AG09309 (cell line): ENCODE data around the gene MGME1.

Experiments used
- DNase-seq: peaks from one replicate; pipeline ENCODE4 v3.0.0-alpha.2; 2010; ENCODE audit warnings: low read depth
- H3K4me3 ChIP-seq: 2 replicates; pipeline ENCODE4 v1.5.1; 2011; ENCODE audit warnings: mild to moderate bottlenecking, low read depth, low read length, moderate library complexity; ENCODE audit not compliant: control insufficient read depth
- TF ChIP-seq, protein P1 (sequence below): IDR thresholded peaks from 2 replicates; pipeline ENCODE4 v1.5.1; 2011; ENCODE audit warnings: mild to moderate bottlenecking, low read depth, low read length, inconsistent platforms; ENCODE audit not compliant: insufficient read depth, control insufficient read depth; ENCODE audit errors: missing control alignments

The MGME1 gene

DNA sequence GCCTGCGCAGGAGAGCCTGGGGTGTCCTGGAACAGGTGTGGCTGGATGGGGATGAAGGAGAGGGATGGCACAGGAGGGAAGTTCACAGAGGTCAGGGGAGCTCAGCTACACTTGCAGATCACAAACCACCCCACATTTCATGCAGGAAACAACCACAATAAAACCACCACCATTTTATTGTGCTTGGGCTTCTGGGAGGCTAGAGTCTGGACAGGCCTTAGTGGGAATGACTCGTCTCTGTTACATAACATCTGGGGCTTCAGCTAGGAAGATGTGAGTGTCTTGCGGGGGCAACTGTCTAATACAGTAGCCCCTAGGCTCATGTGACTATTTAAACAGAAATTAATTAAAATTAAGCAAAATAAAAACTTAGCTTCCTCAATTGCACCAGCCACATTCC is 33.6 kb upstream of the MGME1 start:
- TF ChIP-seq, protein P1, sequence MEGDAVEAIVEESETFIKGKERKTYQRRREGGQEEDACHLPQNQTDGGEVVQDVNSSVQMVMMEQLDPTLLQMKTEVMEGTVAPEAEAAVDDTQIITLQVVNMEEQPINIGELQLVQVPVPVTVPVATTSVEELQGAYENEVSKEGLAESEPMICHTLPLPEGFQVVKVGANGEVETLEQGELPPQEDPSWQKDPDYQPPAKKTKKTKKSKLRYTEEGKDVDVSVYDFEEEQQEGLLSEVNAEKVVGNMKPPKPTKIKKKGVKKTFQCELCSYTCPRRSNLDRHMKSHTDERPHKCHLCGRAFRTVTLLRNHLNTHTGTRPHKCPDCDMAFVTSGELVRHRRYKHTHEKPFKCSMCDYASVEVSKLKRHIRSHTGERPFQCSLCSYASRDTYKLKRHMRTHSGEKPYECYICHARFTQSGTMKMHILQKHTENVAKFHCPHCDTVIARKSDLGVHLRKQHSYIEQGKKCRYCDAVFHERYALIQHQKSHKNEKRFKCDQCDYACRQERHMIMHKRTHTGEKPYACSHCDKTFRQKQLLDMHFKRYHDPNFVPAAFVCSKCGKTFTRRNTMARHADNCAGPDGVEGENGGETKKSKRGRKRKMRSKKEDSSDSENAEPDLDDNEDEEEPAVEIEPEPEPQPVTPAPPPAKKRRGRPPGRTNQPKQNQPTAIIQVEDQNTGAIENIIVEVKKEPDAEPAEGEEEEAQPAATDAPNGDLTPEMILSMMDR, result no peak
- no peak overlapping the region for H3K4me3 ChIP-seq
- no peak for DNase-seq

DNA sequence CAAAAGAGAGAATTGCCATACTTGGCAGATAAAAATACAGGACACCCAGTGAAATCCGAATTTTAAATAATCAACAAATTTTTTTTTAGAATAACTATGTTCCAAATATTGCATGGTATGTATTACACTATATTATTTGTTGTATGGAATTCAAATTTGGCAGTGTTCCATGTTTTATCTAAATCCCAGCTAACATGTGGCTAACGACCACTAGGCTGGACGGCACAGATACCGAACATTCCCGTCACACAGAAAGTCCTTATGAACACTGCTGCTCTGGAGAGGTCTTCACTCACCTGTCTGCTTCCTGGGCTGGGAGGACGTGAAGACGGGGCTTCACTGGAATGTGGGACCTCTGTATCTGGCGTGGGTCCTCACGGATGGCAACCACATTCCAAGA is 33.1 kb upstream of the MGME1 start:
- TF ChIP-seq, protein P1, result no peak
- H3K4me3 ChIP-seq, result no peak overlapping the region

DNA sequence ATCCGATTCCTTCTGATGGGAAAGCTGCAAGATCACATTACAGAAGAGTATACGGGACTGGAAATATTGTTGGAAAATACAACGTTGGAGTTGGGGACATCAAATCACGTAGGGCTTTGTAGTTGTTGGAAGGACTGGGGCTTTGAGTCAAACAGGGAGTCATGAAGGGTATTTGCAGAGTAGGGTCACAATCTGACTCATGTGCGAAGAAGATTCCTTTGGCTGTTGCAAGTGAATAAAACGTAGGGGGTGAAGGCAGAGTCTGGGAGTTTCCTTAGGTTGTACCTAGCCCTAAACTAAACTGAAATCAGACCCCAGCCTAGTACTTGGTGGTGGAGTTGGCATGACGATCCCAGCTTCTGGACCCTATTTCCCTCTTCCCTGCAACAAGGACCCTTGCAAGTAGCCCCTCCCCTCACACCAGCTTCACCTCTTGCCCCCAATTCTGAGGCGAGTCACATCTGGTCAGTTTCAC is 32.5 kb upstream of the MGME1 start:
- DNase-seq, result no peak
- TF ChIP-seq, protein P1, result no peak
- no peak overlapping the region for H3K4me3 ChIP-seq

More for the DNA sequence above, 33.1 kb upstream of the MGME1 start:
- no peak for DNase-seq

DNA sequence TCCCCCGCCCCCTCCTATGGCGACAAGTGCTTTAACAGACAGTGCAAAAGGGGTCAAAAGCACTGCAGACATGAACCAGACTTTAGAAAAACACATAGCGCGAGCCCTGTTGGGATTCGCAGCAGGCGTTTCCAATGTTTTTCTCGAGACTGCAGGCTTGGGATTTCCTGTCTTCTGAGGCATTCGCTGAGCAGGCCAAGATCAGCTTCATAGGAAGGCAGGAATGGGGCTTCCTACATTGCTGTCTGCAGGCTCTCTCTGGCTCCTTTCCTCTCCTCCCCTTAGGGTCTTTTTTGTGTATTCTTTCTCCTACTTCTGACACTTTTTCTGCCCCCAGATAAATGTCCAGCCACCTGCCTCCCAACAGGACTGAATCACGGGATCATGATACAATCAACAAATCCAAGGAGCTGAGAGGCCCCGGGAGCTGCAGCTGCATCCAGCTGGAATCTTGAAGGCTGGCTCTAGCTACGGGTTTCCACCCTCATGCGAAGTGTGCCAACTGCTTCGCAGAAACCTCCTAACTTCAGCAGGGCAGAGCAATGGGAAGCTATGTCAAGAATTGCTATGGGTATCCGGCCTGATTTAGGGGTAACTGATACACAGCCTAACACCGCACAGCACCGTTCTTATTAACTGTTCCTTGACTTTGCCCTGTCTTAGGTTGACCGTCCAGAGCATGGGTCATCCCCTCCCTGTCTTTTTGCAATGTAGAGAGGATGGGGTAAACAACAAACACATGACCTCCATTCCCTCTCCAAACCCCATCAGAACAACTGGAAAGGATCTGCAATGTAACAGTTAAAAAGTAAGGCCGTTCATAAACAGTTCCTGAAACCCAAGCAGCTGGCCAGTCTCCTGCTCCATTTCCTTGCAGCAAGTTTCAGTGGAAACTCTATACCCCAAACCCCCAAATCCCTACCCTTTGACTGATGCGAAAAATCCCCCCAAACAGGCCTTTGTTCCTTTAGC is 31.8 kb upstream of the MGME1 start:
- peak; percentile 16 for DNase-seq
- TF ChIP-seq, protein P1, result no peak
- no peak overlapping the region for H3K4me3 ChIP-seq

DNA sequence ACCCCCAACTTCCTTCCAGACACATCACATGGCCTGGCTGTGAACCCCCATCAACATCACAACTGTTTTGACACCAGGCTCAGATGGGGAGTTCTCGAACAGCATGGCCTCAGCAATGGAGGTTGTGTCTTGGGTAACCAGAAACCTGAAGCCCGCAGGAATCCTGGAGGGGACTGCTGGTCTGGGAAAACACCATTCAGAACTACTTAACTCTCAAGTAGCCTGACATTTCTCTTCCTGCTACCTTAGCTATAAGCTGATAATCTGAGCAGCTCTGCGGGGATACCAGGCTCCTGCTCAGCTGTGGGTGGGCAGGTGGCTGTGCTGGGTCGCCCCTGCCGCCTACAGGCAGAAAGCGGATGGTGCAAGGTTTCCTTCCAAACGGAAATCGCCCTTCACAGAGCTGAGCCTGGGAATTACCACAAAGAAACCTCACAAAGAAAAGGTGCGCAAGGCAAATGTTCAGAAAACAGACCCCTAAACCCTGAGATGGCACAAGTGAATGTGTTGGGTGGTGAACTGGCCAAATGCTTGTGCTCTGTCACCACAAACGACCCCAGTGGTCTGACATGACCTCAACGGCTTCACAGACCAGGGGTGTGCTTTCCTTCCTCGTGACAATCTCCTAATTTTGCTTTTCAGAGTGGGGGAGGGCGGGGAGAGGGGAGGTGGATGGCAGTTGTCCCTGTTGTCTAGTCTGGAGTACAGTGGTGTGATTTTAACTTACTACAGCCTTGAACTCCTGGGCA is 29.8 kb upstream of the MGME1 start:
- TF ChIP-seq, protein P1, result peak; percentile 97
- H3K4me3 ChIP-seq, result no peak overlapping the region
- no peak for DNase-seq

DNA sequence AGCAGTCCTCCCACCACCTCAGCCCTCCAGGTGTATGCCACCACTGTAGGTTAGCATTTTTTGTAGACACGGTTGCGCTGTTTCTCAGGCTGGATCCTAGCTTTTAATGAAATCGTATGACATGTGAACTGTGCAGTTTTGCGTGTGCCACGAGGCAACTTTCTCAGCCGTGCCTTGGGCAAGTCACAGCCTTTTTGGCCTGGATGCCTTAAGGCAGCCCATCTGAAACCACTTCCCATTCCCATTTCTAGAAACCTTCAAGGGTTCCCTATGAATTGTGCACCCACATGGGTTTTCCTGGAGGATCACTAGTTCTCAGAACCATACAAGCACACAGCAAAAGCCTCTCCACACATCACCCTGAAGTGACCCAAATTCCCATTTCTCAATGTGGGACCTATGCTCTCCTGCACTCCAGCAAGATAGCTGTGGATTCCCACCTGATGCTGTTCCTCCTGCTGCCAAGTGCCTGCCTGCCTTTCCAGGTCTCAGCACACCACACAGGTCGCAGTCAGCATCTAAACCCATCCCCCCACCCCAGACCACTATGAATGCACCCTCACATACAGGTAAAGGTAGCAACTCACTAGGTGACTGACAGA is 29.1 kb upstream of the MGME1 start:
- no peak overlapping the region for H3K4me3 ChIP-seq
- TF ChIP-seq, protein P1, result no peak
- DNase-seq, result no peak
